ENCODE measurements around the gene TLR9. TPM values are rescaled to one million over a fixed set of nuclear protein-coding genes. Genes with fewer than 3 reads are reported as not detected.

Gene TLR9
- polyA plus RNA-seq, 1 experiment = 0.07 TPM

DNA sequence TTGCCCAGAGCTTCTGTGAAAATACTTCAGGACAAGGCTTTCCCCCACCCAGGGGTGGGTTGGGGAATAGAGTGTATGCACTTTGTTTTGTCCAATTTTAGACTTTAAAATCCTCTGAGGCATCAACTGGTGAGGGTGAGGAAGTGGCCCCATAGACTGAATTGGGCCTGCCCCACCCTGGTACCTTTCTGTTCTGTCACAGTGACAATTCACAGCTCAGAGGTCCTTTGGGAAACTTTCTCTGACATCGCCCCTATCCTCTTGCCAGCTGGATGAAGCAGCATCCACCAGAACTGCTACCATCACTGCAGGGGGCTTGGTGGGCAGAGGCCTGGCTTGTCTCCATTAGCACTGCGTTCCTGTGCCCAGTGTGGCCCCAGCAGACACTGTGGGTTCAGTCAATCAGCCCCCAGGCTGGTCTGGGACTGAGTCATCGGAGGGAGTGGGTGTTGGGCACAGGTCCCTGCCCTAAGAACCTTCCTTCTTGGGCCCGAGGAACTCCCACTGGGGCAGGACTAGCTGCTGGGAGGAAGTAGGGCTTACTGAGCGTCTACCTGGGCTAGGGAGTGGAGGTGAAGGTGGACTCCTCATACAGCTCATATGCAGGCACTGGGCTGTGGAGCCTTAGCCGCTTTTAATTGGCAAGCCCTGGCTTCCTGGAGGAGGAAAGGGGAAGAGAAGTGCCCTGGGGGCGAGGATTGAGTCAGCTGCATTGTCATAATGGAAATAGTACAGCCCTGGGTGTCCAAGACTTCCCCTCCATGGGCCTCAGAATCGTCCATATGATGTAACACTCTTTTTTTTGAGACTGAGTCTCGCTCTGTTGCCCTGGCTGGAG, 18.6 kb upstream of the TLR9 start:
- peaks cover 4% of the 10 kb centered on the region for H3K36me3 ChIP-seq (ENCODE audit: control insufficient read depth, insufficient read depth, low read length)
- POLR2A ChIA-PET = no interaction called here
- CTCF ChIA-PET = interaction anchor here (0.7 to 1.3 kb wide), 2 partner anchors 12 to 17 kb away, joined by 3 to 4 read pairs; no protein-coding TSS in a partner anchor

DNA sequence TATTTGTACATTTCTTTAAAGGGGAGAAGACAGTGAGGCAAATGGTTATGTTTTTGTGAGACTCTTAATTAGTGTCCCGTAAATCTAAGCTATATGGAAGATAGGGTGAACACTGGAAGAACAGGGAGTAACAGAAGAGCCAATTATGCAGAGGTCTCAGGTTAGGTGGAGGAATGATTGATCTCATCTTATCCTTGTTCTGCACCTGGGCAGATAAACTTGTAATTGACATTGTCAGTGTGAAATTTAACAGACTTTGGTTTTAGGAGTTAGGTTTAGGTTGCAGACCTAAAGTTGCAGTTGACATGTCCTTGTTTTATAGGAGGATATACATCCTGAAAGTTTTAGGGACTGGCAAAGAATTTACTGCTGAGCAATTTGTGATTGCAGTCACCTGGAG, 16.6 kb upstream of the TLR9 start:
- DNase-seq (ENCODE audit: low read depth) = no peak
- TF ChIP-seq CTCF (IDR thresholded peaks at IDR 0.05; ENCODE audit: insufficient read depth, low read depth, low read length) = no peak
- no peaks in the 10 kb centered on the region; the same call in 1 of the 2 replicates for H3K36me3 ChIP-seq (ENCODE audit: control insufficient read depth, insufficient read depth, low read length)
- H3K4me3 ChIP-seq (ENCODE audit: low read depth, low read length) = no peak overlapping the region
- ChIA-PET CTCF (no interaction called here), POLR2A (no interaction called here)
- H3K27me3 ChIP-seq (ENCODE audit: control insufficient read depth, insufficient read depth, low read length) = no peaks in the 10 kb centered on the region

More for the DNA sequence above, 18.6 kb upstream of the TLR9 start:
- H3K27me3 ChIP-seq (ENCODE audit: control insufficient read depth, insufficient read depth, low read length) = no peaks in the 10 kb centered on the region
- no peak for DNase-seq (ENCODE audit: low read depth)
- no peak overlapping the region for H3K4me3 ChIP-seq (ENCODE audit: low read depth, low read length)
- TF ChIP-seq CTCF (IDR thresholded peaks at IDR 0.05; ENCODE audit: insufficient read depth, low read depth, low read length) = no peak

GRCh38 chr3:52240886-52241370, 15.5 kb upstream of the TLR9 start:
- CTCF ChIA-PET = interaction anchor here (0.8 to 1.4 kb wide), 5 partner anchors 9 to 98 kb away, joined by 3 to 8 read pairs (median 7); no protein-coding TSS in a partner anchor
- no peaks in the 10 kb centered on the region for H3K27me3 ChIP-seq (ENCODE audit: control insufficient read depth, insufficient read depth, low read length)
- POLR2A ChIA-PET = no interaction called here
- DNase-seq (ENCODE audit: low read depth) = no peak
- TF ChIP-seq CTCF (IDR thresholded peaks at IDR 0.05; ENCODE audit: insufficient read depth, low read depth, low read length) = no peak
- no peak overlapping the region for H3K4me3 ChIP-seq (ENCODE audit: low read depth, low read length)
- H3K36me3 ChIP-seq (ENCODE audit: control insufficient read depth, insufficient read depth, low read length) = no peaks in the 10 kb centered on the region; the same call in 1 of the 2 replicates

GRCh38 chr3:52240059-52240885, 14.8 kb upstream of the TLR9 start:
- H3K4me3 ChIP-seq (ENCODE audit: low read depth, low read length) = no peak overlapping the region
- peaks cover 1% of the 10 kb centered on the region; the same call in 1 of the 2 replicates for H3K36me3 ChIP-seq (ENCODE audit: control insufficient read depth, insufficient read depth, low read length)
- CTCF ChIA-PET = interaction anchor here (0.8 to 1.4 kb wide), 6 partner anchors 9 to 99 kb away, joined by 3 to 8 read pairs (median 6); partner anchors contain the start of gene WDR82
- POLR2A ChIA-PET = no interaction called here
- DNase-seq (ENCODE audit: low read depth) = peak; percentile 77
- no peaks in the 10 kb centered on the region for H3K27me3 ChIP-seq (ENCODE audit: control insufficient read depth, insufficient read depth, low read length)
- 0 out of 2 replicates have a peak, but pooled peaks have one; percentile 17 for TF ChIP-seq CTCF (IDR thresholded peaks at IDR 0.05; ENCODE audit: insufficient read depth, low read depth, low read length)
